NCI-H524 treated with DMSO at 0.1 percent for 48 hours (cell line): ENCODE data around the gene ACE.
"Not testable (repeated sequence)": the region's sequence is repeated elsewhere in the genome, so short reads cannot be mapped to it uniquely, and the experiment has no call there.

Experiments
- DNase-seq: peaks from one replicate; lab custom pipeline; 2025; lab: John Stamatoyannopoulos, UW

ACE gene

DNA sequence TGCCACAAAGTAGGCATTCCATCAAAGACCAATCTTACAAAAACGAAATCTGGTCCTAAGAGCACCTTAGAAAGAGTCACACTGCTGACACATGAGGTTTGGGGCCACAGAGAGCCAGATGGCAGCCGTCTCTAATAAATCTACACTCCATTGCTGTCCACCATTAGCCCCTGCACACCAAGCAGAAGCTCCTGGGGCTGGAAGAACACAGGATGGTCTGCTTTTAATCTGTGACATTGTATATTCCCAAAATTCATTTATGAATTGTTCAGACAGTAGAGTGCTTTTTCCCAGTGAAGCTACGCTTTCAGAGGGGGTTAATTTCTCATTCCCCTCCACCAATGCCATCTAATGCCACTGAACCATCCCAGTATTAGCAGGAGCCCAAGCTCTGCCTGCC lies 32.4 kb upstream of the ACE start:
- DNase-seq: no peak

DNA sequence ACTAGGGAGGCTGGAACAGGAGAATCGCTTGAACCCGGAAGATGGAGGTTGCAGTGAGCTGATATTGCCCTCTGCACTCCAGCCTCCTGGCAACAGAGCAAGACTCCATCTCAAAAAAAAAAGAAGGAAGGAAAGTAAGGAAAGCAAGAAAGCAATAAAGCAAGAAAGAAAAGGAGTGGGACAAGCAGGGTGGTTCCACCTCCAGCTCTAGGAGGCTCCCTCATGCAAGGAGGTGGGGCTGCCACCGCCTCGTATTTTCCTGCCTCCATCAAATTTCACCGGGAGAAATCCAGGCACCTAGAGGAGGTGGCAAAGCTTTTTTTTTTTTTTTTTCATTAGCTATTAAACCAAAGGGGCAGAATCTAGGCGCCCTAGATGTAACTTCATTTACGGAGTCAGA lies 31.8 kb upstream of the ACE start:
- DNase-seq: no peak

DNA sequence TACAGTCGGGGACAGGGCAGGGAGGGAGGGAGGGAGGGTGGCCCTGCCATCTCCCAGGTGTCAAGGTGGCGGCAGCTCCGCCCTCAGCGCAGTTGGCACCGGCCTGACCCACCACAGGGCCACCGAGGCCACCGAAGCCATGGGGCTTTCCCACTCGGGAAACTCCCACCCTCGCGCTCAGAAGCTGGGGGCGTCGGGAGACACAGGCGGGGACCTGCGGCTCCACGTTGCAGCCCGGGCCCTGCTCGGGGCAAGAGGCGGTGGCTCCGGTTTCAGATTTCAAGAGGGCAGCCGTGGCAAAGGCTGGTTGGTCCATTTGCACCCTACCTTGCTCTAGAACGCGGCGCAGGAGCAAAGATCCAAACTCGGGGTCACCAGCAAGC lies 31.3 kb upstream of the ACE start:
- DNase-seq: no peak

DNA sequence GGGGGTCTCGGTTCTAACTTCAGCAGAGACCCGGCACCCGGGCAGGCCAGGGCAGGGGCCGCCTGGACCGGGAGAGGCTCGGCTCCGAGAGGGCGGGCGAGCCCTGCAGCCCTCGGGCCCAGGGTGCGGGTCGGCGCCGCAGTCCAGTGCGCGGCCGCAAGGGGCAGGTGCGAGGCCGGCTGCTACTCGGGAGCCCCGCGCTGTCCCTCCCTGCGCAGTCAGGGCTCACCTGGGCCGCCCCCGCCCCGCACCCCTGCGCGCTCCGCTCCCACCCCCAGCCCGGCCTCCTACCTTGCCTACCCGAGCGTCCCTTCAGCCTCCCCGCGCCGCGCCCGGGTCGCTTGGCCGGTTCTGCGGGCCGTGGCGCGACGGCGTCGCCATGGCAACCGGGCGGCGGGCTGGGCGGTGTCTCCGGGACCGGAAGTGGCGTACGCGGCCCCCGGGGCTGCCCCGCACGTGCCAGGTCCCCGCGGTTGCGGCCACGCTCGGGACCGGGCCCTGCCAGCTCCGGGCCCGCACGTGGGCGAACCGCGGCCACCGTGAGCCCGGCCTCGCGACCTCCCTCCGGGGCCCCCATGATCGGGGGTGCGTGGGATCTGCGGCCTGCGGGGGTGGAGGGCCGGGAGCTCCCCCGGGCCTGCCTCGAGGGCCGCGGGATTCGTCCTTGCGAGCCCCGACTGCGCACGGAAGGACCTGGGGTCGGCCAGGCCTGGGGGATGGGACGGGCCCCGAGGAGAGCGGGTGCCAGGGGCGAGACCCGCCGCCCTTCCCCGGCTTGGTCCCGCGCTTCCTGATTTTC lies 30.7 kb upstream of the ACE start, which contains the start of gene CYB561:
Gene CYB561, minus strand, starts transcription at position 353 of the 799 bp plus-strand sequence. CDS start 8,759 bp downstream, outside the sequence.
- DNase-seq: no peak

DNA sequence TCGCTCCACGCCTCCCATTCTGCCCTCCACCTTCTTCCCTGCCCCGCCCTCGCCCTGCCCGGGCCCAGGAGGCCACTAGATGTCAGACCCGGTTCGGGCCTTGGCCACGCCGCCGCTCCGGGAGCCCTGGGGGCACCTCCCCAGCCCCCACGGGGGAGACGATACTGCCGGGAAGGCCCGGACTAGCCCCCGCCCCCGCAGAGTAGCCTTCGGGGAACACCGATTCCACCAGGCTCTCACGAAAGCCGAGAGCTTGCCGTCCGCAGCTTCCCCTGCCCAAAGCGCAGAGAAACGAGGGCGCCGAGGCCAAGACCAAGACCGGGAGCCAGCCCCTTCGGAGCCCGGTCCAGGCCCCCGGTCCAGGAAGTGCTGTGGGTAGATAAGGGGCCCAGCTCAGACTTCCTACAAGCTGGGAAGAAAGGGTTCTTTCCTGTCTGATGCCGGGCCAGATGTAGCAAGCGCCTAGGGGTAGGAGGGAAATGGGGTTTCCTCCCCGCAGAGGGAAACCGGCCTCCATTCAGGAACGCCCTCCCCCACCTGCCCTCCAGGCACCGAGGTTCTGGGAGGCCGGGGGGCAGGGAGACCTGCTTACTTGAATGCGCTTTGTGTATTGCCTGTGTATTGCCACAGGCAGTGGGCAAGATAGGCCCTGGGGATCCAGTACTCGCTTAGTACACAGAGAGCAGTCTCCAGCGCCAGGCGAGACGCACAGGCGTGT lies 29.9 kb upstream of the ACE start:
- no peak for DNase-seq

DNA sequence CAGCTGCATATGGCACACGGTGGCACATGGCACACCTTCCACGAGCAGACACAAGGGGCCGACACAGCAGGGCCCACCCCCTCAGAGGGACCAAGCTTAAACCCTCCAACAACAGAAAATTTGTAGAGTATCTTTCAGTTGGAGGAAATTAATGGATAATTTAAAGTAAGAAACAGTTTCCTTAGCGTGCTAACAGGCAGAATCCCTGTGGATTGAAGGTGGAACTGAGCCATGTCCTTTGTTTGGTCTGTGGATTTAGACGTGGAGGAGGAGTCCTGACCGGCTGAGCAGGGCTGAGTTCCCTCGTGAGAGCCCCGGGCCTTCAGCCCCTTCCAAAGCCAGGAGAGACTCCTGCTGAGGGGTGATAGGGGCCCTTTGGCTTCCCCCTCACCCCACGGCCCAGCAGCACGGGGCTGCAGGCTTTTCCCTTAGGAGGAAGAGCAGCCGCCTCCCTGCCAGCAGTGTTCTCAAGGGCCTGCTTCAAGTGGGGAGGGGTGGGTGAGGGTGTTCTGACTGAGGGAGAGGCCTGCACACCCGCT lies 29.3 kb upstream of the ACE start:
- DNase-seq: no peak

DNA sequence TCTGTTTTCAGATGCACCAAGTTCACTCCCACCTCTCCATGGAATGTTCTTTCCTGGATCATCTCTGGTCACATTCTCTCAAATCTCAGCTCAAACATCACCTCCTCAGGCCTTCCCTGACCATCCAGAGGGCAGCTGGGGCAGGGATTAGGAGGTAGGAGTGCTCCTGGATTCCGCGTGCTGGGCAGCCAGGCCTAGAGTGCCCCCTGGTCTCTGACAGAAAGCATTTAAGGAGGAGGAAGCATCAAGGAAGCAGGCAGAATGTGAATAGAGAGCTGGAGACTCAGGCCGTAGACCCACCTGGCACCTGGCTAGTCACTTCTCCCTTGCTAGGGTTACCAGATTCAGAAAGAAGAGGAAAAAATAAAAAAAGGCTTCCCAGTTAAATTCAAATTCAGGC lies 28.2 kb upstream of the ACE start:
- DNase-seq: no peak

DNA sequence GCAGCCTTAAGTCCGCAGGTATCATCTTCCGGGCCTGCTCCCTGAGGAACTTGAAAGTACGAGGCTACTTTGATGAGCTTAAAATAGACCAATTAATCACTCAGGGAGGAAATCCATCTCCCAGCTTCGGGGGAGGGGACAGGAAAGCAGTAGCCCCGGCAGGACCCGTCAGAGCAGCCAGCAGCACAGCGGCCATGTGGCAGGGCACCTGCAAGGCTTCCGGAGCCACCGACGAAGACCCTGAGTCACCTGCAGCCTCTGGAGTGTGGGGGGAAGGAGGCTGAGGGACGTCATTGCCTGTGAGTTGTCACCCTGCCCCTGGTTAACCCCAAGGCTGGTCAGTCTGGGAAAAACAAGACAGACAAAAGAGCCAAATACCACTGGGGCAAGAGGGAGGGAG lies 26.3 kb upstream of the ACE start:
- no peak for DNase-seq

DNA sequence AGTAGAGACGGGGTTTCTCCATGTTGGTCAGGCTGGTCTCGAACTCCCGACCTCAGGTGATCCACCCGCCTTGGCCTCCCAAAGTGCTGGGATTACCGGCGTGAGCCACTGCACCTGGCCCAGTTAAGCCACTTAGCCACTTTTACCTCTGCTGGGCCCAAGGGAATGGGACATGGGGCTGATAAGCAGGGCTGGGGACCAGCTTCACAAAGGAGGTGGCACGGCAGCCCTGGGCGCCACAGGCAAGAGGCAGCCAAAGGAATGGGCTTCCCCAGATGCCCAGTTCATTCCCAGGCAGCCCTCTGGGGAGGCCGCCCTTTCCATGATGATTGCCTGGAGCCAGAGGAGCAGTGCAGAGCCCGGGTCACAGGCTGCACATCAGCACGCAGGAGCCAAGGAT lies 25.7 kb upstream of the ACE start:
- DNase-seq: no peak

DNA sequence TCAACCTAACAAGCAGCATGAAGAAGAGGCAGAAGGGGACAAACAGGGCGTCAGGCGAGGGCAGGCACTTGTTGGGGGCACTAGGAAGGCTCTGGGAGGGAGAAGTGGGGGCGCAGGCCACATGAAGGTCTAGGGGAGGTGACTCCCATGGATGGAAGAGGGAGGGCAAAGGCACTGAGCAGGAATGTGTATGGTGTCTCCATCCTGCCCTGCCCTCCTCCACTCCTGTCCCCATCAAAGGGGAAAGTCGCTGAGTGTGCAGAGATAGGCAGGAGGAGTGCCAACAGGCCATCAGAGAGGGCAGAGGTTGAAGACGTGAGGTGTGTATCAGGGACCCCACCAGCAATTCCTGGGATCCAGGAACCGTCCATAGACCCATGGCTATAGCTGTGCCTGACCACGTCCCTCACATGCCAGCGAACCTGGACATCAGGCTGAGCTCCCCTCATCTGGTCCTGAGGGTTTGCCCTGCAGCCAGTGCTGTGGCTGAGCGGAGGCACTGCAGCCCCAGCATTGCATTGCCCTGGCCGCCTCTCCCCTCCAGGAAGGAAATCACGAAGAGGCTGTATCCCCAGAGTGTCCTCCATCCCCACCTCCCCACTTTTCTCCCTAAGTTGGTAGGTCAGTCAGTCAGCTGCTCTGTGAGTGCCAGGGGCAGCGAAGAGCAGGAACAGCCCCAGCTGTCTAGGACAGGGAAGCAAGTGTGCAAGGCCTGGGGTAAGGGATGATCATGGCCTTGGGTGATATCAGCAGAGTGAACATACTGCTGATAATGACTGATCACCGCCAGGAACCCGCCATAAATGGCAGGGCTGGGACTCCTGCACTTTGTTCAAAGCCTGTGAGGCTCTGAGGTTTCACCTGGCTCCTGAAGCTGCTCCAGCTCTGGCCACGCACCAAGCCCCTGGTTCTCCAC lies 24.6 kb upstream of the ACE start:
- DNase-seq: no peak

DNA sequence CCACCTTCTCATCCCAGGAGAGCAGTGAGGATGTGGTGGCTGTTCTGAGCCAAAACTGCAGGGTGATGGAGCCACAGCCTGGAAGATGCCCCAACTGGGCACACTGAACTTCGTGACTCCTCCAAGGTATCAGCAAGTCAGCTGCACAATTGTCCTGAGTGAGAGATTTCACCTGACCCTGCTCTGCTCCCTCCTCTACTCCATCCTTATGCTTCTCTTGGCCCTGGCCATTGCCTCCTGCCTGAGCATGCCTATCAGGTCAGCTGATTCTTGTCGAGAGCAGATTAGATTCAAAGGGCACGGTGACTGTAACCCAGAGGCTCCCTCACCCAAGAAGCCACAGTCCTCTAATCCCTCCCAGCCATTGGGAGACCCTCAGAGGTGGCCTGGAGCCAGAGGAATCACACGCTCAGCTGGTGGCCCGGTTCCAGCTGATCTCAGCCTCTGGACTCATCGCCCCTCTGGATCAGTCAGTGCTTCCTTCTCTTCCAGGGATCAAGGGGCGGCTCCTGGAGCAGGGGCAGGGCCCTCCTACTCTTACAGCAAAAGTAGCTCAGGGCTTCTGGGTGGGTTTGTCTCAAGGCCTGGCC lies 23.8 kb upstream of the ACE start:
- DNase-seq: no peak

DNA sequence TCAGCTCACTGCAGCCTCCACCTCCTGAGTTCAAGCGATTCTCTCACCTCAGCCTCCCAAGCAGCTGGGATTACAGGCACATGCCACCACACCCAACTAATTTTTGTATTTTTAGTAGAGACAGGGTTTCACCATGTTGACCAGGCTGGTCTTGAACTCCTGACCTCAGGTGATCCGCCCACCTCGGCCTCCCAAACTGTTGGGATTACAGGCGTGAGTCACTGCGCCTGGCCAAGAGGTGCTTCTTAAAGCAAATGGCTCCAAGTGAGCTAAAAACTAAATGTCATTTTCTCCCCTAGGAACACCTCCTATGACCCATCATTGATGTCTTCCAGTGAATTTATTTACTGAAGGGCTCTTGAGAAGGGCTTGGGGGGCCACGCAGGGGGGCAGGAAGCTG lies 22.5 kb upstream of the ACE start:
- not testable (repeated sequence) for DNase-seq

DNA sequence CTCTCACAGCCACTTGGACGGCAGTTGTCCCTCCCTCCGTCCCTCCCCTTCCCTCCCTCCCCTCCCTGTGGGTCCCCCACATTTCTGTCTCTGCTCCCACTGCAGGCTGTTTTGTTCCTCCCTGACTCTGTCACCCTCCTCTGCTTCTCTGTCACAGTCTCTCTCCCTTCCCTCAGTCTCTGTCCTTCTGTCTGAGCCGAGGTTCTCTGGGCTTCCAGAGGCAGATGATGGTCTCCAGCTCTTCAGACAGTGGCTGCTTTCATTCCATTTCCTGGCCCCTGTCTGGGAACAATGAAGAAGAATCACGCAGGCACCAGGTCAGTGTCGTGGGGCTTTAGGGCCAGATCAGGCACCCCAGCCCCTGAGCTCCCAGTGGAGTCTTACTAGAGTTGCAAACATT lies 21.9 kb upstream of the ACE start:
- no peak for DNase-seq

DNA sequence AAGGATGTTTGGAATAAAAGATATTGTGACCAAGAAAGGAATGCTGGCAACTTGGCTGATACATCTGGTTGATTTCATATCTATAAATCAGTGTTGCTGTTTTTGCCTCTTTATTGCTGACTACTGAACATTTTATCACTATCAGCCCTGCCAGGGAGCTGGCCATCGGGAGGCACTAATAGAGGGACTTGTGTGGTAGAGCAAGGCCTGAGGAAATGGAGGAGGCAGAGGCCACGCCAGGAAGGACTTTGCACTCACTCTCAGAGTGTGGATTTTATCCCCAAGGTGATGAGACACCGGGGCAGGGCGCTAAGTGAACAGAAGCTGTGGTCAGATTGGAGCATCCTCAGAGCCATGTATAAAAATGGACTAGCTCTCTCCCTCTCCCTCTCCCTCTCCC lies 21.4 kb upstream of the ACE start:
- DNase-seq: no peak

DNA sequence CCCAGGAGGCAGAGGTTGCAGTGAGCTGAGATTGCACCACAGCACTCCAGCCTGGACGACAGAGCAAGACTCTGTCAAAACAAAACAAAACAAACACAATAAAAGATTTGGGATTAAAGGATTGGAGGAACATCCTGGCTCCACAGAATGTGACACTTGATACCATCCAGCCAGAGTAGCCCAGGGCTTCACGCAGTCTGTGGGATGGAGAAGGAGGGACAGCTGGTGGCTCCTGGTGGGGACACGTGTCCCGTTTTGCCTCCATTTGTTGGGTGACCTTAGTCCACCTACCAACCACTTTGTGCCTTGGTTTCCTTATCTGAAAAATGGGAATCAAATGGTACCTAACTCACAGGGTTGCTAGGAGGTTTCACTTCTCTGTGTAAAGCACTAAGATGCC lies 18.4 kb upstream of the ACE start:
- peak; percentile 47 for DNase-seq

DNA sequence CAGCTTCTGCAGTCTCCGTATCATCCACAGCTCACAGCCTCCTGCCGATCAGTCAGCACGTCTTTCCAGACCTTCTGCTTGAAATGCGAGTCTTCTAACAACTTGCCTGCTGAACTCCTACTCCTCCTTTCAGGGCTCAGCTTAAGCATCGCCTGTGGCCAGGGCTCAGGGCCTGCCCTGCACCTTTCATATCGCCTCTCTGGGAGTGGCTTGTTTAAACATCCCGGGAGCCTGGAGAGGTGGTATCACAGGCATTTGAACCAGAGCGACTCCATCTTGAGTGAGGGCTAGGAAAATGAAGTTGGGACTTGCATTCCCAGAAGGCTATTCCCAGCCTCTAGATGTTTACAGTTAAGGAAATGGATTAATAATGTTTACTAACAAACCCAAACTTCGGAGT lies 16.8 kb upstream of the ACE start:
- DNase-seq: no peak

DNA sequence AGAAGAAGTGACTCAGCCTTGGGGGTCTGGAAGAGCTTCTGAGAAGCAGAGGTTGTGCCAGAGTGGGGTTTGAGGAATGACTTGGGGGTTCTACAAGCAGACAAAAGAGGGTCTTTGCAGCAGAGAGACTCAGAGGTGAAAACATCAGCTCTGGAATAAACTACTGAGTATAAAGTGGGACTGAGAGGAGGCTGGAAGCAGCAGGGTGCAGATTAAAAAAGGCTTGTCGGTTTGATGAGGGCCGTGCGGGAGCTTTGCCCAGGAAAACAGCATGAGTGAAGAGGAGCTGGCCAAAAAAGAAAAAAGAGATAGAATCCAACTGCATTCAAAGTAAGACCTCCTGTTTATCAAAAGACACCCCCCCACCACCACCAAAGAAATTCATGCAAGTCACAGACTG lies 13.1 kb upstream of the ACE start:
- no peak for DNase-seq

DNA sequence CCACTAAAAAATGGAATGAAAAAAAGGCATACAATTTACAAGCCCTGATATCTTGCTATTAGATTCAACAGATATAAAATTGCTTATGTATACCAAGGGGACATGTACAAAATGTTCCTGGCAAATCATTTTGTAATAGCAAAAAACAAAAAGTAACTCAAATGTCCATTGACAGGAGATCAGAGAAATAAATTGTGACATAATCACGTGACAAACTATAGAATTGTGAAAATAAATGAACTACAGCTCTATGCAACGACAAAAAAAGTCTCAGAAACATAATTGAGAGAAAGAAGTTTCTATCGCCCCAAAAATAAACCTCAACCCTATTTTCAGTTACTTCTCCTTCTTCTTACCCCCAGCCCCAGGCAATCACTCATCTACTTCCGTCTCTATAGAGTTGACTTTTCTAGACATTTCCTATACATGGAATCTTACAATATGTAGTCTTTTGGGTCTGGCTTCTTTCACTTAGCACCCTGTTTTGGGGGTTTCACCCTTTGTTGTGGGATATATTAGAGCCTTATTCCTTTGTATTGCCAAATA lies 12.1 kb upstream of the ACE start:
- no peak for DNase-seq

DNA sequence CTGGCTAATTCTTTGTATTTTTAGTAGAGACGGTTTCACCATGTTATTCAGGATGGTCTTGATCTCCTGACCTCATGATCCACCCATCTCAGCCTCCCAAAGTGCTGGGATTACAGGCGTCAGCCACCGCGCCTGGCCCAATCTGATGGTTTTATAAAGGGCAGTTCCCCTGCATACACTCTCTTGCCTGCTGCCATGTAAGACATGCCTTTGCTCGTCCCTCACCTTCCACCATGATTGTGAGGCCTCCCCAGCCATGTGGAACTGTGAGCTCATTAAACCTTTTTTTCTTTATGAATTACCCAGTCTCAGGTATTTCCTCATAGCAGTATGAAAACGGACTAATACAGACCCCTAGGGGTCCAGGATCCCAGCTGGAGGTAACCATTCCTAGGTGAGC lies 8.8 kb upstream of the ACE start:
- not testable (repeated sequence) for DNase-seq

DNA sequence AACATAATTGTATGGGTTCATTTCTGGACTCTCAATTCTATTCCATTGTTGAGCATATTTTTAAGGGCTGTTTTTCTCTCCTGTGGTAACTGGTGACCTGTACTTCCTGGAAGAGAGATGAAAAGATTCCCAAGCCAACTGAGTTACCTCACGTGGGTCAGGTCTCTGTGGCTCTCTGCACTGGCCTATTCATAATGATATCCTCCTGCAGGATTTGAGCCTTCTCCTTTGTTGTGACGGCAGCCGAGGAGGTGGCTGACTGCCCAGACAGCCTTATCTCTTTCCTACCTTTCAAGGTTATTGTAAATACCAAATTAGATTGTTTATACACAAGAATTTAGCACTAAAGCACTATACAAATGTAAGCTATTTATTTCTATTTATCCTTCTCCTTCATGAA lies 2.7 kb upstream of the ACE start:
- DNase-seq: no peak

DNA sequence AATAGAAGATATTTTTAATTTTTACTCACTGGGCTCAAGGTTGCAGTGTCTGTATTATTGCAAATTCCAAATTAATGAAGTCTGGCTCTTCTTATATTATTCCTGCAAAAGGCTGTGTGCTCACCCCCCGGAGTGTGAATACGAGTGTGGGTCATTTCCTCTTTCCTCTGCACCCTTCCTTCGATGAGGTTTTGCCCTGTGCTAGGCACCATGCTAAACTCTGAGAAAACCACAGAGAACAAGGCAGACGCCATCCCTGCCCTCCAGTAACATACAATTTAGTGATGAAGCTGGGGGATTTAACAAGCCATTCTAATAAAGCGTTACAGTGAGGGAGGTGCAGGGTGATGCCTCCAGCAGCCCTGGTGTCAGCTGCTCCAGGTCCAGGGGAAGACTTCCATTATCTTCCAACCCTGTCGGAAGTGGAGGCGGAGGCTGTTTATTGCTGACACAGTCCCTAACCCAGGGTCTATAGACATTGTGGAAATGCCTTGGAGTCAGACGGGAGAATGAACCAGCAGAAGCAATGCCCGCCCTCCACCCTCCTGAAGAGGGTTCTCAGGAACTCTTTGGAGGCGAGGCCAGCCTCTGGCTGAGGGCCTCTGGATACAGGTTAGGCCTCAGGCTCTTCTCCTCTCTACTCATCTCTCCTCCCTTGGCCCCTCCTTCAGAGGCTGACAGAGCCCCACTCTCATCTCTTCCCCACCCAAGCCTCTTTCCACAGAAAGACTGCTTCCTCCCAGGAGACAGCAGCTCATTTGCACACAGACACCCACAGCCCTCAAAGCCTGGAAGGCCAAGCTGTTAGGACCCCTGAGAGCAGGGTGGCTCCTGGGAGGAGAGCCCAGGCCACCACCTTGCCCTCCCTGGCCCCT lies 2.0 kb upstream of the ACE start:
- no peak for DNase-seq
